ENCODE data around the gene PHTF1. TPM values are rescaled to one million over a fixed set of nuclear protein-coding genes. Genes with fewer than 3 reads are reported as not detected.

PHTF1 gene
- total RNA-seq, 1 experiment from 2014 or later, result 14.9 TPM

- Mint-ChIP-seq H3K4me3 (ENCODE audit: low read depth, unreplicated experiment) (no peak overlapping the region), H3K36me3 (ENCODE audit: insufficient read depth, unreplicated experiment) (peaks cover 9% of the 10 kb centered on the region), H3K27me3 (ENCODE audit: unreplicated experiment) (no peaks in the 10 kb centered on the region), H3K9me3 (ENCODE audit: low read depth, unreplicated experiment) (no peaks in the 10 kb centered on the region), H3K4me1 (ENCODE audit: low read depth, unreplicated experiment) (peaks cover 43% of the 10 kb centered on the region), H3K27ac (ENCODE audit: unreplicated experiment) (peak overlapping the region; percentile 37)
- intact Hi-C loops (cut with micrococcal nuclease; ENCODE audit: unreplicated experiment), result loop anchor here (5.0 to 10.0 kb wide), 4 partner anchors 224 to 959 kb away; partner anchors contain the start of genes MAGI3 and PPM1J
- TF ChIP-seq, protein P1, sequence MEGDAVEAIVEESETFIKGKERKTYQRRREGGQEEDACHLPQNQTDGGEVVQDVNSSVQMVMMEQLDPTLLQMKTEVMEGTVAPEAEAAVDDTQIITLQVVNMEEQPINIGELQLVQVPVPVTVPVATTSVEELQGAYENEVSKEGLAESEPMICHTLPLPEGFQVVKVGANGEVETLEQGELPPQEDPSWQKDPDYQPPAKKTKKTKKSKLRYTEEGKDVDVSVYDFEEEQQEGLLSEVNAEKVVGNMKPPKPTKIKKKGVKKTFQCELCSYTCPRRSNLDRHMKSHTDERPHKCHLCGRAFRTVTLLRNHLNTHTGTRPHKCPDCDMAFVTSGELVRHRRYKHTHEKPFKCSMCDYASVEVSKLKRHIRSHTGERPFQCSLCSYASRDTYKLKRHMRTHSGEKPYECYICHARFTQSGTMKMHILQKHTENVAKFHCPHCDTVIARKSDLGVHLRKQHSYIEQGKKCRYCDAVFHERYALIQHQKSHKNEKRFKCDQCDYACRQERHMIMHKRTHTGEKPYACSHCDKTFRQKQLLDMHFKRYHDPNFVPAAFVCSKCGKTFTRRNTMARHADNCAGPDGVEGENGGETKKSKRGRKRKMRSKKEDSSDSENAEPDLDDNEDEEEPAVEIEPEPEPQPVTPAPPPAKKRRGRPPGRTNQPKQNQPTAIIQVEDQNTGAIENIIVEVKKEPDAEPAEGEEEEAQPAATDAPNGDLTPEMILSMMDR (IDR thresholded peaks at IDR 0.05; ENCODE audit: unreplicated experiment), result no peak
- no TSS peak for BruUV-seq (replicated peaks)
- CTCF ChIA-PET, result no interaction called here
- DNase-seq, result no peak
These were observed 82.8 kb downstream of the PHTF1 start for GRCh38 chr1:113676524-113676923.

GRCh38 chr1:113675302-113675701 lies 84.0 kb downstream of the PHTF1 start:
- peaks cover 47% of the 10 kb centered on the region for H3K4me1 Mint-ChIP-seq (ENCODE audit: low read depth, unreplicated experiment)
- H3K4me3 Mint-ChIP-seq (ENCODE audit: low read depth, unreplicated experiment), result no peak overlapping the region
- TF ChIP-seq, protein P1 (IDR thresholded peaks at IDR 0.05; ENCODE audit: unreplicated experiment), result no peak
- H3K36me3 Mint-ChIP-seq (ENCODE audit: insufficient read depth, unreplicated experiment), result peaks cover 10% of the 10 kb centered on the region
- CTCF ChIA-PET, result no interaction called here
- intact Hi-C loops (cut with micrococcal nuclease; ENCODE audit: unreplicated experiment), result loop anchor here (5.0 to 10.0 kb wide), 4 partner anchors 223 to 958 kb away; partner anchors contain the start of genes MAGI3 and PPM1J
- H3K27me3 Mint-ChIP-seq (ENCODE audit: unreplicated experiment), result no peaks in the 10 kb centered on the region
- no peak for DNase-seq
- no TSS peak for BruUV-seq (replicated peaks)
- no peaks in the 10 kb centered on the region for H3K9me3 Mint-ChIP-seq (ENCODE audit: low read depth, unreplicated experiment)
- H3K27ac Mint-ChIP-seq (ENCODE audit: unreplicated experiment), result no peak overlapping the region

- no peaks in the 10 kb centered on the region for H3K27me3 Mint-ChIP-seq (ENCODE audit: unreplicated experiment)
- CTCF ChIA-PET, result no interaction called here
- TF ChIP-seq, protein P1 (IDR thresholded peaks at IDR 0.05; ENCODE audit: unreplicated experiment), result no peak
- no peak overlapping the region for H3K4me3 Mint-ChIP-seq (ENCODE audit: low read depth, unreplicated experiment)
- H3K27ac Mint-ChIP-seq (ENCODE audit: unreplicated experiment), result no peak overlapping the region
- peaks cover 47% of the 10 kb centered on the region for H3K4me1 Mint-ChIP-seq (ENCODE audit: low read depth, unreplicated experiment)
- BruUV-seq (replicated peaks), result no TSS peak
- DNase-seq, result no peak
- H3K36me3 Mint-ChIP-seq (ENCODE audit: insufficient read depth, unreplicated experiment), result peaks cover 10% of the 10 kb centered on the region
- H3K9me3 Mint-ChIP-seq (ENCODE audit: low read depth, unreplicated experiment), result no peaks in the 10 kb centered on the region
- intact Hi-C loops (cut with micrococcal nuclease; ENCODE audit: unreplicated experiment), result loop anchor here (10.0 kb wide), 1 partner anchor 350 kb away; no protein-coding TSS in a partner anchor
These were observed 84.7 kb downstream of the PHTF1 start for GRCh38 chr1:113674591-113674990.

DNA sequence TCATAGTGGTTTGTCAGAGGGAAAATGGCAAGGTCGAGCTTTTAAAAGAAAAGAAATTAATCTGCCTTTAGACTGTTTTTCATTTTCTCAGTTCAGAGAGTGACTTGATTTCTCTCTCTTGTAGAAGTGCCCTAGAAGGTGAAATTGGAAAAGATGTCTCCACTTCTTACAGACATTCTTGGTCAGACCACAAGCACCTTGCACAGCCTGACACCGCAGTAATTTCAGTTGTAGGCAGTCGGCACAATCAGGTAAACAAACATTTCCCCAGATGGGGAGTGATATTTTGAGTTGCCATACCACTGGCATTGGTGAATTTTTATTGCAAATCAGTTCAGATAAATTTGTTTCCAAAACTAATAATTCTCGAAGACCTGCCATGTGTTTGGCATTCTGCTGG lies 86.8 kb downstream of the PHTF1 start:
- TF ChIP-seq, protein P1 (IDR thresholded peaks at IDR 0.05; ENCODE audit: unreplicated experiment), result no peak
- no peak overlapping the region for H3K4me3 Mint-ChIP-seq (ENCODE audit: low read depth, unreplicated experiment)
- H3K27me3 Mint-ChIP-seq (ENCODE audit: unreplicated experiment), result no peaks in the 10 kb centered on the region
- DNase-seq, result no peak
- CTCF ChIA-PET, result no interaction called here
- H3K36me3 Mint-ChIP-seq (ENCODE audit: insufficient read depth, unreplicated experiment), result peaks cover 10% of the 10 kb centered on the region
- H3K27ac Mint-ChIP-seq (ENCODE audit: unreplicated experiment), result no peak overlapping the region
- H3K9me3 Mint-ChIP-seq (ENCODE audit: low read depth, unreplicated experiment), result no peaks in the 10 kb centered on the region
- no TSS peak for BruUV-seq (replicated peaks)
- H3K4me1 Mint-ChIP-seq (ENCODE audit: low read depth, unreplicated experiment), result peaks cover 42% of the 10 kb centered on the region
- intact Hi-C loops (cut with micrococcal nuclease; ENCODE audit: unreplicated experiment), result loop anchor here (10.0 kb wide), 1 partner anchor 348 kb away; no protein-coding TSS in a partner anchor
